ENCODE data around the gene PID1. TPM values are rescaled to one million over a fixed set of nuclear protein-coding genes. Genes with fewer than 3 reads are reported as not detected.

PID1 gene
- polyA plus RNA-seq, 1 of the 3 experiments (the other 2 are of a cell fraction): 0.16 TPM

GRCh38 chr2:229089776-229090175 is 181.3 kb downstream of the PID1 start:
- ChIA-PET CTCF (interaction anchor here (1.0 to 1.1 kb wide), 2 partner anchors 13 to 215 kb away, joined by 3 to 4 read pairs; no protein-coding TSS in a partner anchor), POLR2A (no interaction called here)
- no peaks in the 10 kb centered on the region for H3F3A ChIP-seq (replicated peaks; ENCODE audit: insufficient read depth)
- H3K79me2 ChIP-seq (ENCODE audit: insufficient read depth): no peaks in the 10 kb centered on the region
- no peak overlapping the region for H3K4me2 ChIP-seq
- H3K9ac ChIP-seq: no peak overlapping the region
- H3K9me3 ChIP-seq: no peaks in the 10 kb centered on the region
- H3K9me2 ChIP-seq: no peaks in the 10 kb centered on the region
- H2AFZ ChIP-seq (ENCODE audit: low read depth): no peak overlapping the region
- WGBS (ENCODE audit: low lambda C conversion rate): 28% methylated on average over 3 of the region's 3 CpGs
- no peak for DNase-seq
- peak overlapping the region in 1 of 2 experiments; percentile 50; a peak in 2 of 4 replicates for H3K27ac ChIP-seq (ENCODE audit: low read depth in 2 of 2, low read length in 1 of 2)
- no peaks in the 10 kb centered on the region for H3K27me3 ChIP-seq (ENCODE audit: insufficient read depth)
- H3K4me1 ChIP-seq (ENCODE audit: control insufficient read depth in 1 of 2, insufficient read depth in 2 of 2, low read depth in 1 of 2, low read length in 1 of 2): peaks cover 0 to 6% of the 10 kb centered on the region in 2 experiments; a peak in 2 of 4 replicates
- no peak overlapping the region for H3K4me3 ChIP-seq (ENCODE audit: low read depth in 2 of 2, low read length in 1 of 2)
- no peak for TF ChIP-seq YY1 (IDR thresholded peaks at IDR 0.05; ENCODE audit: low read depth)
- TF ChIP-seq RFX5 (IDR thresholded peaks at IDR 0.05; ENCODE audit: low read length): no peak
- no peak for TF ChIP-seq GABPA (IDR thresholded peaks at IDR 0.05; ENCODE audit: low read depth)
- no peak for TF ChIP-seq RCOR1 (IDR thresholded peaks at IDR 0.05; ENCODE audit: low read length)
- TF ChIP-seq JUND (IDR thresholded peaks at IDR 0.05): no peak
- TF ChIP-seq TEAD4 (IDR thresholded peaks at IDR 0.05; ENCODE audit: borderline replicate concordance, insufficient read depth): no peak
- no peak for TF ChIP-seq ELF1 (IDR thresholded peaks at IDR 0.05)
- no peak for TF ChIP-seq TCF12 (IDR thresholded peaks at IDR 0.05)
- TF ChIP-seq FOXM1 (IDR thresholded peaks at IDR 0.05; ENCODE audit: low read depth): no peak
- no peak for TF ChIP-seq USF2 (IDR thresholded peaks at IDR 0.05; ENCODE audit: borderline replicate concordance, low read depth, low read length)
- TF ChIP-seq NRF1 (IDR thresholded peaks at IDR 0.05; ENCODE audit: low read depth, low read length): no peak
- TF ChIP-seq MXI1 (IDR thresholded peaks at IDR 0.05; ENCODE audit: low read depth, low read length): no peak
- TF ChIP-seq EP300 (IDR thresholded peaks at IDR 0.05; ENCODE audit: borderline replicate concordance in 1 of 2, low read depth in 1 of 2, low read length in 1 of 2): no peak
- TF ChIP-seq SMC3 (IDR thresholded peaks at IDR 0.05; ENCODE audit: low read depth, low read length): no peak
- no peak for TF ChIP-seq TAF1 (IDR thresholded peaks at IDR 0.05; ENCODE audit: borderline replicate concordance, low read depth, low read length)
- no peak for TF ChIP-seq SIN3A (IDR thresholded peaks at IDR 0.05; ENCODE audit: borderline replicate concordance, low read depth, low read length)
- no peak for TF ChIP-seq EZH2phosphoT487 (IDR thresholded peaks at IDR 0.05; ENCODE audit: borderline replicate concordance, low read depth)
- TF ChIP-seq ZBTB33 (IDR thresholded peaks at IDR 0.05; ENCODE audit: borderline replicate concordance, low read depth): no peak
- TF ChIP-seq RXRA (IDR thresholded peaks at IDR 0.05; ENCODE audit: borderline replicate concordance, low read depth): no peak
- TF ChIP-seq GATA2 (CRISPR knock-in tag; IDR thresholded peaks at IDR 0.05): no peak
- H4K20me1 ChIP-seq (ENCODE audit: insufficient read depth): no peaks in the 10 kb centered on the region
- H3K36me3 ChIP-seq (replicated peaks in 1 of 2; ENCODE audit: control insufficient read depth in 1 of 2, insufficient read depth in 2 of 2, low read length in 1 of 2): no peaks in the 10 kb centered on the region
